Hepatic stellate cell (primary cell): ENCODE measurements around the gene TRIM67.

Source experiments
- DNase-seq: peaks from one replicate; pipeline ENCODE4 v3.0.0; 2011; ENCODE audit warnings: low spot score

Gene TRIM67

GRCh38 chr1:231183639-231184590, 22.1 kb downstream of the TRIM67 start:
- DNase-seq, result no peak

- DNase-seq, result no peak
Observed at GRCh38 chr1:231184891-231185290, 23.0 kb downstream of the TRIM67 start.

GRCh38 chr1:231185391-231185790, 23.5 kb downstream of the TRIM67 start:
- no peak for DNase-seq

- no peak for DNase-seq
Observed at GRCh38 chr1:231186356-231187115, 24.7 kb downstream of the TRIM67 start.

GRCh38 chr1:231187571-231187970, 25.7 kb downstream of the TRIM67 start:
- DNase-seq, result no peak

GRCh38 chr1:231188072-231188471, 26.2 kb downstream of the TRIM67 start:
- no peak for DNase-seq

GRCh38 chr1:231188768-231189167, 26.9 kb downstream of the TRIM67 start:
- DNase-seq, result no peak

GRCh38 chr1:231189683-231190270, 27.9 kb downstream of the TRIM67 start:
- DNase-seq, result no peak

GRCh38 chr1:231190456-231190855, 28.6 kb downstream of the TRIM67 start:
- DNase-seq, result no peak

GRCh38 chr1:231192620-231193163, 30.8 kb downstream of the TRIM67 start:
- DNase-seq, result no peak

GRCh38 chr1:231193710-231194340, 32.0 kb downstream of the TRIM67 start:
- no peak for DNase-seq

GRCh38 chr1:231194476-231194842, 32.6 kb downstream of the TRIM67 start:
- DNase-seq, result no peak

- no peak for DNase-seq
Observed at GRCh38 chr1:231194843-231195516, 33.1 kb downstream of the TRIM67 start.

GRCh38 chr1:231196307-231196706, 34.4 kb downstream of the TRIM67 start:
- DNase-seq, result no peak

GRCh38 chr1:231196728-231197127, 34.9 kb downstream of the TRIM67 start:
- no peak for DNase-seq

- no peak for DNase-seq
Observed at GRCh38 chr1:231199868-231200267, 38.0 kb downstream of the TRIM67 start.

- no peak for DNase-seq
Observed at GRCh38 chr1:231200388-231201031, 38.7 kb downstream of the TRIM67 start.

GRCh38 chr1:231201375-231201978, 39.6 kb downstream of the TRIM67 start:
- no peak for DNase-seq

- no peak for DNase-seq
Observed at GRCh38 chr1:231201979-231202633, 40.2 kb downstream of the TRIM67 start.
